CD14-positive monocyte (primary cell): ENCODE results near the gene MT1G. TPM values are rescaled to one million over a fixed set of nuclear protein-coding genes. Genes with fewer than 3 reads are reported as not detected.

Source experiments
- DNase-seq, 3 donors: peaks; one replicate each; pipeline ENCODE4 v3.0.0-alpha.2; 2011 to 2022
- H2AFZ ChIP-seq: 2 replicates; pipeline ENCODE4 v1.6.0; 2012; ENCODE audit warnings: mild to moderate bottlenecking, low read depth, low read length, inconsistent platforms; ENCODE audit not compliant: insufficient read depth, poor library complexity, severe bottlenecking
- H3K27ac ChIP-seq, 2 donors: 1 replicate in 1 of 2; 2 replicates in 1 of 2; pipeline ENCODE4 v1.5.1; 2012 to 2013; ENCODE audit warnings: low read length in 2 of 2, control low read depth in 1 of 2, inconsistent platforms in 1 of 2, low read depth in 1 of 2, mild to moderate bottlenecking in 1 of 2
- H3K27me3 ChIP-seq, 2 donors: one replicate each; pipeline versions ENCODE4 v1.6.0 to v1.6.1; 2011 to 2013; ENCODE audit warnings: low read length in 2 of 2; ENCODE audit not compliant: control insufficient read depth in 2 of 2, insufficient read depth in 2 of 2
- H3K36me3 ChIP-seq, 2 donors: replicated peaks in 1 of 2; 1 replicate in 1 of 2; 2 replicates in 1 of 2; pipeline versions ENCODE4 v1.5.1 to v1.6.1; 2012 to 2013; ENCODE audit warnings: low read length in 2 of 2, control low read depth in 1 of 2, inconsistent platforms in 1 of 2, mild to moderate bottlenecking in 1 of 2; ENCODE audit not compliant: insufficient read depth in 2 of 2, control insufficient read depth in 1 of 2
- H3K4me1 ChIP-seq, 2 donors: 1 replicate in 1 of 2; 2 replicates in 1 of 2; pipeline versions ENCODE4 v1.5.1 to v1.6.1; 2012 to 2013; ENCODE audit warnings: low read length in 2 of 2, control low read depth in 1 of 2, inconsistent platforms in 1 of 2, mild to moderate bottlenecking in 1 of 2, moderate library complexity in 1 of 2; ENCODE audit not compliant: insufficient read depth in 2 of 2, control insufficient read depth in 1 of 2
- H3K4me2 ChIP-seq: replicated peaks from 2 replicates; pipeline ENCODE3; 2012; ENCODE audit warnings: low read length, moderate library complexity, mild to moderate bottlenecking; ENCODE audit not compliant: poor library complexity, severe bottlenecking; ENCODE audit errors: extremely low read depth
- H3K4me3 ChIP-seq, 3 experiments: fragments of 200-600 bp in 1 of 3; sonication (generic) in 1 of 3; replicated peaks in 1 of 3; 1 replicate in 2 of 3; 2 replicates in 1 of 3; pipeline ENCODE4 v1.5.1; 2011 to 2013; ENCODE audit warnings: low read length in 3 of 3, mild to moderate bottlenecking in 3 of 3, control low read depth in 2 of 3, low read depth in 2 of 3, inconsistent platforms in 1 of 3, moderate library complexity in 1 of 3
- H3K79me2 ChIP-seq: 2 replicates; pipeline ENCODE4 v1.6.0; 2012; ENCODE audit warnings: mild to moderate bottlenecking, control low read depth, inconsistent platforms, low read length, moderate library complexity; ENCODE audit not compliant: insufficient read depth
- H3K9ac ChIP-seq: 2 replicates; pipeline ENCODE4 v1.6.0; 2017; ENCODE audit warnings: low read length, mild to moderate bottlenecking; ENCODE audit not compliant: insufficient read depth, poor library complexity, severe bottlenecking
- H3K9me3 ChIP-seq, 2 donors: replicated peaks in 1 of 2; 1 replicate in 1 of 2; 2 replicates in 1 of 2; pipeline versions ENCODE4 v1.5.1 to v1.6.1; 2012 to 2013; ENCODE audit warnings: low read length in 2 of 2, control low read depth in 1 of 2; ENCODE audit not compliant: control insufficient read depth in 1 of 2, insufficient read depth in 1 of 2
- H4K20me1 ChIP-seq: 2 replicates; pipeline ENCODE4 v1.6.0; 2012; ENCODE audit warnings: mild to moderate bottlenecking, low read length, control low read depth, moderate library complexity; ENCODE audit not compliant: insufficient read depth
- H3K27ac Mint-ChIP-seq, 7 donors: one replicate each; pipeline ENCODE4 v1.8.0; 2020; ENCODE audit warnings: mild to moderate bottlenecking in 7 of 7, mixed read lengths in 7 of 7, moderate library complexity in 6 of 7, inconsistent platforms in 2 of 7
- H3K27me3 Mint-ChIP-seq, 3 donors: one replicate each; pipeline ENCODE4 v1.8.0; 2021 to 2022; ENCODE audit warnings: low read depth in 3 of 3, mild to moderate bottlenecking in 3 of 3, mixed read lengths in 3 of 3, moderate library complexity in 3 of 3, inconsistent platforms in 1 of 3
- H3K36me3 Mint-ChIP-seq, 2 donors: one replicate each; pipeline ENCODE4 v1.8.0; 2020; ENCODE audit warnings: mixed read lengths in 2 of 2, inconsistent platforms in 1 of 2, mild to moderate bottlenecking in 1 of 2
- H3K4me1 Mint-ChIP-seq: one replicate; pipeline ENCODE4 v1.8.0; 2020; ENCODE audit warnings: mild to moderate bottlenecking, mixed read lengths
- H3K4me3 Mint-ChIP-seq, 2 donors: one replicate each; pipeline ENCODE4 v1.8.0; 2020; ENCODE audit warnings: mild to moderate bottlenecking in 2 of 2, mixed read lengths in 2 of 2, moderate library complexity in 1 of 2
- H3K9me3 Mint-ChIP-seq, 7 donors: one replicate each; pipeline ENCODE4 v1.8.0; 2020 to 2022; ENCODE audit warnings: mixed read lengths in 7 of 7, mild to moderate bottlenecking in 6 of 7, moderate library complexity in 6 of 7, inconsistent platforms in 2 of 7
- WGBS: methylation state at CpG from one replicate; pipeline ENCODE4 v1.1.5; 2013; ENCODE audit warnings: missing lambda C conversion rate; ENCODE audit not compliant: insufficient coverage; 5-methylcytosine and 5-hydroxymethylcytosine counted together
- intact Hi-C, 2 donors: fragments of 100-400 bp; cut with micrococcal nuclease; formaldehyde crosslinking; loops; one replicate each; pipeline versions ENCODE4 v1.15.0 to v1.15.1; 2023
- polyA plus RNA-seq, 3 donors: library from polyadenylated mRNA; depleted of rRNA in 1 of 3; unstranded in 2 of 3; stranded (reverse) in 1 of 3; fragments of 300-500 nt in 2 of 3; fragments of >200 nt in 1 of 3; fragmentation: Illumina TruSeq in 2 of 3; gene quantifications; 1 replicate in 2 of 3; 2 replicates in 1 of 3; pipeline ENCODE4 v1.2.3, GENCODE V29; 2012 to 2021
- TF ChIP-seq, protein P1 (sequence below): fragments of 200-600 bp; IDR thresholded peaks from one replicate; pipeline ENCODE4 v1.8.0; 2022; ENCODE audit warnings: antibody characterized with exemption, mild to moderate bottlenecking

MT1G gene
- polyA plus RNA-seq, 3 donors: 1.1 to 1.4 TPM; not detected in 1

DNA sequence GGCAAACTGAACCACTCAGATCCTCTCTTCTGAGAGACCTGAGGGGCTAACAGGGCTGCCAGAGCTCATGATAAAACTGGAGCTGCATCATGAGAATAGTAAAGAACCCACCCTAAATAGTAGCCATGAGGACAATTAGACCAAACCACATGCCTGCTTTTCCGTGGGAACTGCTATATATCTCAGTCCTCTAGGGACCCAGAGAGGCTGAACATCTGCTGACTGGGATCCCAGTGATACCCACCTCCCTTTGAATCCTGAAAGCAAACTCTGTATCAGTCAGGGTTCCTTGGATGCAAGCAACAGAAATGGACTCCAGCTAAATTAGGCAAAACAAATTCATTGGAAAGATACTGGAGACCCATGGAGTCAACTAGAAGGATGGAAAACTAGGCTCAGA lies 20.9 kb upstream of the MT1G start:
- Histone ChIP-seq H2AFZ (no peak overlapping the region), H3K4me2 (no peak overlapping the region), H4K20me1 (no peaks in the 10 kb centered on the region), H3K4me1 (no peaks in the 10 kb centered on the region), H3K4me3 (no peak overlapping the region), H3K9me3 (peaks cover 0 to 10% of the 10 kb centered on the region in 2 donors), H3K9ac (no peak overlapping the region), H3K27me3 (no peaks in the 10 kb centered on the region), H3K36me3 (no peaks in the 10 kb centered on the region), H3K27ac (no peak overlapping the region), H3K79me2 (no peaks in the 10 kb centered on the region)
- H3K36me3 Mint-ChIP-seq: peaks cover 5 to 8% of the 10 kb centered on the region in 2 donors
- intact Hi-C loops: no loop called here
- peaks cover 5 to 23% (median 19%) of the 10 kb centered on the region in 7 donors for H3K9me3 Mint-ChIP-seq
- no peak for DNase-seq
- TF ChIP-seq, protein P1, sequence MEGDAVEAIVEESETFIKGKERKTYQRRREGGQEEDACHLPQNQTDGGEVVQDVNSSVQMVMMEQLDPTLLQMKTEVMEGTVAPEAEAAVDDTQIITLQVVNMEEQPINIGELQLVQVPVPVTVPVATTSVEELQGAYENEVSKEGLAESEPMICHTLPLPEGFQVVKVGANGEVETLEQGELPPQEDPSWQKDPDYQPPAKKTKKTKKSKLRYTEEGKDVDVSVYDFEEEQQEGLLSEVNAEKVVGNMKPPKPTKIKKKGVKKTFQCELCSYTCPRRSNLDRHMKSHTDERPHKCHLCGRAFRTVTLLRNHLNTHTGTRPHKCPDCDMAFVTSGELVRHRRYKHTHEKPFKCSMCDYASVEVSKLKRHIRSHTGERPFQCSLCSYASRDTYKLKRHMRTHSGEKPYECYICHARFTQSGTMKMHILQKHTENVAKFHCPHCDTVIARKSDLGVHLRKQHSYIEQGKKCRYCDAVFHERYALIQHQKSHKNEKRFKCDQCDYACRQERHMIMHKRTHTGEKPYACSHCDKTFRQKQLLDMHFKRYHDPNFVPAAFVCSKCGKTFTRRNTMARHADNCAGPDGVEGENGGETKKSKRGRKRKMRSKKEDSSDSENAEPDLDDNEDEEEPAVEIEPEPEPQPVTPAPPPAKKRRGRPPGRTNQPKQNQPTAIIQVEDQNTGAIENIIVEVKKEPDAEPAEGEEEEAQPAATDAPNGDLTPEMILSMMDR: no peak
- H3K27me3 Mint-ChIP-seq: peaks cover 2 to 20% (median 6%) of the 10 kb centered on the region in 3 donors
- WGBS: no CpG with 5 or more reads among the region's 1 CpG
- no peak overlapping the region for H3K4me3 Mint-ChIP-seq
- H3K27ac Mint-ChIP-seq: no peak overlapping the region
- peaks cover 3% of the 10 kb centered on the region for H3K4me1 Mint-ChIP-seq

DNA sequence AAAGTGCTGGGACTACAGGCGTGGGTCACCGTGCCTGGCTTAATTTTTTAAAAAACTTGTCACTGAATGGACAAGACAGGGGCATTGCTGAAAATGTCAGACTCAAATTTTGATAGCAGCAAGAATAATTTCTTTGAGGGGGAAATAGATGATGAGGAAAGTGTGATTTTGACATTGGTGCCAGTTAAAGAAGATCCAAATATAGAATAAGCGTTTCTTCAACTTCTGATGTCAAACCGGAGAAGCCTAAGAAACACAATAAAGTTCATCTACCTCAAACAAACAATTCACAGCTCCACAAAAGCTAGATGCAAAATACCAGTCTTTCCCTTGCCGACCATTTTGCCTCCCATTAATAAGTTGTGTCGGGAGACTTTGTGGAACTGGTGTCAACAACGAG lies 18.9 kb upstream of the MT1G start:
- 88% methylated on average over 4 of the region's 7 CpGs for WGBS
- Histone ChIP-seq H3K79me2 (no peaks in the 10 kb centered on the region), H4K20me1 (no peaks in the 10 kb centered on the region), H3K4me2 (no peak overlapping the region), H2AFZ (no peak overlapping the region), H3K27me3 (no peaks in the 10 kb centered on the region), H3K9me3 (peaks cover 0 to 10% of the 10 kb centered on the region in 2 donors), H3K9ac (no peak overlapping the region), H3K4me3 (no peak overlapping the region), H3K36me3 (no peaks in the 10 kb centered on the region), H3K4me1 (peaks cover 13 to 17% of the 10 kb centered on the region in 2 donors), H3K27ac (no peak overlapping the region)
- Mint-ChIP-seq H3K36me3 (peaks cover 7 to 8% of the 10 kb centered on the region in 2 donors), H3K4me1 (peaks cover 21% of the 10 kb centered on the region), H3K27me3 (peaks cover 2 to 20% (median 6%) of the 10 kb centered on the region in 3 donors), H3K27ac (no peak overlapping the region), H3K4me3 (no peak overlapping the region), H3K9me3 (peaks cover 5 to 23% (median 19%) of the 10 kb centered on the region in 7 donors)
- DNase-seq: no peak
- intact Hi-C loops: no loop called here
- TF ChIP-seq, protein P1: no peak
